ENCODE results near the gene MEAK7.

The MEAK7 gene

DNA sequence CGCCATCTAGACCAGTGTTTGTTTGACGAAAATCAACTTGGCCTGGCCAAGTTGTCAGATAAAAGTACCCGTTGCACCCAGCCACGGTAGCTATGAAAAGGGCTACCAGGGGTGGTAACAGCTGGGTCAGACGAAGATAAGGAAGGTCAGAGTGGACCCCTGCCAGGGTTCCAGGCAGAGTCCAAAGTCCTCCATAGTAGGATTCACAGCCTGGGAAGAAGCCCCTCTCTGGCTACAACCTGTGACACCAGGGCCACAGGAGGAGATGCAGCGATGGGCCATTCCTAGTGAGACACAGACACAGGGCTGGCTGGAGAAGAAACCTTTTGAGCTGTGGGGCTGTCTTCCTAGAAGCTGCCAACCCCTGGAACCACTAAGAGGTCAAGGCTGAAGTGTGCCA lies 39.3 kb downstream of the MEAK7 start:
- no peak for DNase-seq (ENCODE audit: low read depth)

DNA sequence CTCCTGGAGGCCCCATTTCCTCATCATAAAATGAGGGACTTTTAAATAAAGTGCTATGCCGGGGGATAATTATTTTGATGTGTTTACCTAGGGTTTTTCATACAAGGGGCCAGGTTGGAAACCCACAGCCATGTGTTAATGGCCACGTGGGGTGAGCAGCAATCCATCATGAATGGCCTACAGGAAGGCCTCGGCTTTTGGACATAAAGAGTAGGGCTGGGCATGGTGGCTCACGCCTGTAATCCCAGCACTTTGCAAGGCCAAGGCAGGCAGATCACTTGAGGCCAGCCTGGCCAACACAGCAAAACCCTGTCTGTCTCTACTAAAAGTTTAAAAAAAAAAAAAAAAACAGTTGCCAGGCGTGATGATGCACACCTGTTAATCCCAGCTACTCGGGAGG lies 40.3 kb downstream of the MEAK7 start:
- DNase-seq (ENCODE audit: low read depth), result no peak

DNA sequence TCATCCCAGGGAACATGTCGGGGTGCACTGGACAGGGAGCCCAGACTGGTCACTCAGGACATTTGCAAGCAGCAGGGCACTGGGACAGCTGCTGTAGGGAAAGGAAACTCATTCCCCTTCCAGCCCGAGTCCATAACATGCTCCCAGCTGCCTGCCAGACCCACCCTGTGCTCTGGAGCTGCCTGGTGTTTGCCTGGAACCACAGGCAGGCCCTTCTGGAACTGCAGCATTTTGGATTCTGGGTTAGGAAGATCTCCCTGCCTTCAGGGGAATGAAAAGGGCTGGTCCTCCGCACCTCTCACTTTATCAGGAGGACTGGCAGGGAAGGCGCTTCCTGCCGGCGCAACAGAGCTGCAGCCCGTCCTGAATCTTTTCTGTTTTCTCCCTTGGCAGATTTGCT lies 41.2 kb downstream of the MEAK7 start:
- no peak for DNase-seq (ENCODE audit: low read depth)

DNA sequence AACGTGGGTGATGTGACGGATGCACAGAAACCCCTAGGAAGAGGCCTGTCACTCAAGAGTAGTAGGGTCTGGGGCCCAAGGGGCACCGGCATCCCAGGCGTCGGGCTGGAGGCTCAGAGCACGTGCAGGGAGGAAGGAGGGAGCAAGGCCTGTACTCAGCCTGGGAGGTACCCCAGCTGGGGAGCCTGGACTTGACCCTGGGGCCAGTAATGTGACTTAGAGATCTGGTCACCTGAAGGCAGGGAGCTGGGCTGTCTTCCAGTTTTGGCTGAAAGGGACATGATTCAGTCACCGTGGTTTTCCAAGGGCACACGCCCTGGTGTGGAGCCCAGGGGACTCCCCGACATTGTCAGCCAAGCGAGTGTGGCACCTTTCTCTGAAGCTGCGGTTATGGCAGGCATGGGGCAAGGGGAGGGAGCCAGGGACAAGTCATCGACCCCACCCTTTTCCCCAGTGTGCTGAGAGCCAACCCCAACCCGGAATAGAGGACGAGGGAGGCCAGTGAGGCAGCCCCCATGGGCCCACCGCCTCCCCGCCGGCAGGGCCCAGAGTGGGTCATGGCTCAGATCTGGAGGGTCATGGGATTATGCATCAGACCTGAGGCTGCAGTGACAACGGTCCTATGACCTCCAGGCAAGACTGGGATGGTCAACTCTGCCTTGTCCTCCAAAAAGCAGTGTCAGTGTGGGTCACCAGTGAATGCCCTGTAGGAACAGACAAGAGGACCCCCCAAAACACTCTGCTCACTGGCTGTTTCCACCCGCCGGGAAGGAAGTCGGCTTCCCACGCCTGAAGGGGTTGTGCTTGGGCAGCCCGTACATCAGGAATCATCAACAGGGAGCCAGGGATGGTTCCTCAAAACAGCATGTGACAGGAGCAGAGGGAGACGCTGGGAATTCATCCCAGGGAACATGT lies 41.9 kb downstream of the MEAK7 start:
- no peak for DNase-seq (ENCODE audit: low read depth)

DNA sequence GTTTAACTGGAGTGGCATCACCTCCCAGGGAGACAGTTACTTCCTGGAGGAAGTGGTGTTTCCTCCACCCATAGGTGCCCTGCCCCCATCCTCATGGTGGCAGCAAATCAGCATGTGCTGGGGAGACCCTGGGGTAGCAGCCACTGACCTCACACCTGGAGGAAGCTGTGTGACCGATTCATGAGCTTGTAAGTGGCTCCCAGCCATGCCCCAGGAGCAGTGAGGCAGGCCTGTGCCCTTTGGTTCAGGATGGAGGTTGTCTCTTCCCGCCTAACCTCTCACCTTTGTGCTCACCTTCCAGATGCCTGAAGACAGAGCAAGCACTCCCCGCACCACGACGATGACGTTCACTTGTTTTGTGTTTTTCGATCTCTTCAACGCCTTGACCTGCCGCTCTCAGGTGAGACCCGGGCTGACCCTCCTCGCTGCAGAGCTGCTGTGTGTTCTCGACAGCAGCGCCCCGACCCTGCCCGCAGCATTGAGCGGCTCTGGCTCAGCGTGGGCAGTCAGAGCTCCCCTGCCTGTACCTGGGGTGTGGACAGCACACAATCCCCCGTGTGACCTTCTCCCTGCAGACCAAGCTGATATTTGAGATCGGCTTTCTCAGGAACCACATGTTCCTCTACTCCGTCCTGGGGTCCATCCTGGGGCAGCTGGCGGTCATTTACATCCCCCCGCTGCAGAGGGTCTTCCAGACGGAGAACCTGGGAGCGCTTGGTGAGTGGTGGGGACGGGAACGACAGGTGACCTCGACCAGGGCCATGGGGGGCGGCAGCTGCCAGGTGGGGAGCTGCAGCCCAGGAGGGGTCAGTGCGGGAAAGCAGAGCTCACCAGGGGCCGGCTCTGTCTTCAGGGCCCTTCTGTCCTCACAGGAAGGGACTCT lies 42.8 kb downstream of the MEAK7 start:
- DNase-seq (ENCODE audit: low read depth), result no peak

DNA sequence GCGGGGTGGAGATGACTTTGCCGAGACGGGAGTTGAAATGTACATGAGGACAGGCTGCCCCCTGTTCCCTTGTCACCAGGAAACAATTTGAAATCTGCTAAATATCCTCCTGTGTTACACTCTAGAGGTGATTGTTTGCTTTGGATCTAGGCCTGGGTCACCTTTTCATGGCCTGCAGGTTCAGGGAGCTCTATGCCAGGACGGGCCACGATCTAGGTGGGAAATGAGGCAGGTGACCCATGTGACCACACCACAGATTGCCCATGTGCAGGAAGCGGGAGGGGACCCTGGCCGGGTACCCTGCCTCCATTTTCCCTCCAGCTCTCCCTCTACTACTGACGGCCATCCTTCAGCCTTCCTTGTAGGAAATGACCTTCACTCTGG lies 43.4 kb downstream of the MEAK7 start:
- no peak for DNase-seq (ENCODE audit: low read depth)

DNA sequence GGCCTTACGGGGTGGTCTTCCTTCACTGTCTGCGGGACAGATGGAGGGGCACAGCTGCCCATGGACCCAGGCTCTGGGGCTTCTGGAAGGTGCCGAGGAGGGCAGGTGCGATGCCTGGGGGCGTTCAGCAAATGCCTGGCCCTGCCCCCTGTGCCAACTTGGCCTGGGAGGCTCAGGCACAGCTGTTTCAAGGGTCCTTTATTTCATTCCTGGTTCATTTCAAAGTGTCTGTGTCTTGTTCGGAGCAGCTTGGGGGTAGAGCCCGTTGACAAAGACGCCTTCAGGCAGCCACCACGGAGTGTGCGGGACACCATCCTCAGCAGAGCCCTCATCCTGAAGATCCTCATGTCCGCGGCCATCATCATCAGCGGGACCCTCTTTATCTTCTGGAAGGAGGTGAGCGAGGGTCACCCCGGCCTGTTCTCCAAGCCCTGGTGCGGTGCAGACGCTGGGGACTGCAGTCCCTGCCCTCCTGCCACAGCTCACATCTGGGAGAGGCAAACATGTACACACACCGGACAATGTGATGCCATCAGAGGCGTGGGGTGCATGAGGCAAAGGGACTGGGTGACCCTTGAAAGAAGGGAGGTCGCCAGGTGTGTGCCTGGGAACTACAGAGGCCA lies 43.9 kb downstream of the MEAK7 start:
- DNase-seq (ENCODE audit: low read depth), result no peak

DNA sequence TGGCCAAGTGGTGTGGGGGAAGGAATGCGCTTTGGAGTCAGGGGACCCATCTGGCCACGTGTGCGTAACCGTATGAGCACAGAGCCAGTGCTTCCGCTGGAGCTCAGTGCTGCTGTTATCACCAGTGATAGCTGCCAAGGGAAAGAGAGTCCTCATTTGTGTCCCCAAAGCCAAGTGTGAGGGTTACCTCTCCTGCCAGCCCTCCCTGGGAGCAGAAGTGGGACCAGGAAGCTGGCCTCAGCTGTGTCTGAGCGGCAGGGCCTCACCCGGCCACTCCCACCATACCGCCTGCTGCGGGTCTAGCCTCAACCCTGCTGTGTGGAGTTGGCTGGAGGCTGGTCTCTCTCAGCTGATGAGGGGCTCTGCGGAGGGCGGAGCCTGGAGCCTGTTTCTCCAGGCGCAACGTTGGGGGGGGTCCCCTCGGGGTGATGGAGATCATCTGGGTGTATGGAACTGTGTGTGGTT lies 44.5 kb downstream of the MEAK7 start:
- DNase-seq (ENCODE audit: low read depth), result no peak

DNA sequence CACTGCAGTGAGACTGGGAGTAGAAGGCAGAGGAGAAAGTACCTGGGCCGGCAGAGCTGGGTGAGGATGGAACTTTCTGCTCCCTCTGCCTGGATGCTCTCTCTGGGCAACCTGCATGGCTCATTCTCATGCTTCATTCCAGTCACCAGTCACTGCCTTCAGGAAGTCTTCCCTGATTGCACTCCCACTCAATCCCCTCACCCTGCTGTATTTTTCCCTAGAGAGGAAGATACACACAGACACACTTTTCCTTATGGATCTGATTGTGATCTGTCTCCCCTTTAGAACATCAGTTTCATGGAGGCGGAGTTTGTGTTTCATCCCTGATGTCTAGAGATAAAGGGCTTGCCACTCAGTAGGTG lies 44.9 kb downstream of the MEAK7 start:
- no peak for DNase-seq (ENCODE audit: low read depth)

DNA sequence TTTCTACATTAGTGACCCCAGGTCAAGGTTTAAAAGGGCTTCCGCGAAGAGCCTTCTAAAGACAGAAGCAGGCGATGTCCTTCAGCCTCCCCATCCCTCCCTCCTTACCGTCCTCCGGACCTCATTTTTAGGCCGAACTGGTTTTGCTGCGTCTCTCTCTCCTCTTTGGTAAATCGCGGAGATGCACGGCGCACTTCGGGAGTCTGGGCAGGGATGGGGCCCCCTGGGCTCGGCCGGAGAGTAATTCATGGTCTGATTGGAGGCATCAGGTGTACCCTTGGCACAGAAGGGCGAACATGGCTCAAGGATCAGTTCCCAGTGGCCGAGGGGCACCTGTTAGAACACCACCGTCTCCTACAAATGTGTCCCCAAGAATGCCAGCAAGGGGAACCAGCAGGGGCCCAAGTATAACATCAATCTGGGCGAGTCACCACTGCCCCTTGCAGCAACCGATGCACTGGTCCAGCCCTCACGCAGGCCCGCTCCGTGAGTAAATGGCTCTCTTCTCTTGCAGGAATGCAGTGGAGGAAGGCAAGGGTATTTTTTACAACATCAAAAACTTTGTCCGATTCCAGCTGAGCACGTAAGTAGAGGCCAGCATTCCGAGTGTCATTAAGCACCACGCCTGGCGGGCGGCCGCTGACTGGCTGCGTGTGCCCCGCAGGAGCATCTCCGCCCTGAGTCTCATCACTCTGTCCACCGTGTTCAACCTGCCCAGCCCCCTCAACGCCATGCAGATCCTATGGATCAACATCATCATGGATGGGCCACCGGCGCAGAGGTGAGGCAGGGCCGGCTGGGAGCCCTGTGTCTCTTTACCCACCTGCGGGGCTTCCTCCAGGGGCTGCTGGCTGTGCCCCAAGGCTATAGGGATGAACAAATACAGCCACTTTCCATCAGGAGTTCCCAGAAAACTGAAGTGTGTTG lies 45.6 kb downstream of the MEAK7 start:
- no peak for DNase-seq (ENCODE audit: low read depth)

DNA sequence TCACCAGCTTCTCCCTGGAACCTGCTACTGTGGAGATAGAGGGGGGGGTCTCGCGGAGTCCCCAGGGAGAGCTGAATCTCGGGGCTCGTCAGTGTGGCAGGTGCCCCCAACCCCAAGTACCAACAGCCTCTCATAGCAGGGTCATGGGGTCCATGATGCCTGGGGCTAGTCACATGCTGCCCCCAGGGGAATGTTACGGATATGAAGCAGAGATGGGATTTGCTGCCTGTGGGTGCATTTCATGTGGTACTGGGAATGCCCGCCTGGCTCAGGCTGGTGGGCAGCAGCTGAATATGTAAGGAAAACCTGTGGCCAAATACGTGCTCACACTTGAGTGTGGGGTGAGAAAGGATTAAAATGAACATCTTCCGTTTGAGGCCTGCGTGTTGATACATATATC lies 49.4 kb downstream of the MEAK7 start:
- DNase-seq (ENCODE audit: low read depth), result no peak

Data from activated T-cell treated with anti-CD3 and anti-CD28 coated beads for 1 hour (primary cell).